ENCODE measurements around the gene ARL11.

Gene ARL11

GRCh38 chr13:49615836-49616675 is 12.3 kb upstream of the ARL11 start:
- DNase-seq, result no peak

- no peak for DNase-seq
Measured at GRCh38 chr13:49616676-49617065, 11.6 kb upstream of the ARL11 start.

DNA sequence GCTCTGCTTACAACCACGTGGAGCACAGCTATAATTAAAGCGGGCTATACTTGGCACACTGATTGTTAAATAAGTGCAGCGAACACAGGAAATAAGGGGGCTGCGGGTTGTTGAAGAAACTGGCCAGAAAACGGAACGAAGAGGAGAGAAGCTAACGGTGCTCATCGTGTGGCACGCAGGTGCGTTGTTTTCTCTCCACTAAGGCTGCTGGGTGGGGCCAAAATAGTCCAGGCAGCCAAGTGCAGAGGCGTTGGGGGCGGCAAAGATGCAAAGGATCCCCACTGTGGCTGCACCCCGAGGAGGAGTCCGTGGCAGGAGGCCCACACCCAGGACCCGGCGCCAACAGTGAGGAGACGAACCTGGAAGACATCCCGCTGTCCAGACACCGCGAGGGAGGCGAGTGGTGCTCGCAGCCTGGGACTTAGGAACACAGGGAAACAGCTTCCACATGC is 8.1 kb upstream of the ARL11 start:
- no peak for DNase-seq

DNA sequence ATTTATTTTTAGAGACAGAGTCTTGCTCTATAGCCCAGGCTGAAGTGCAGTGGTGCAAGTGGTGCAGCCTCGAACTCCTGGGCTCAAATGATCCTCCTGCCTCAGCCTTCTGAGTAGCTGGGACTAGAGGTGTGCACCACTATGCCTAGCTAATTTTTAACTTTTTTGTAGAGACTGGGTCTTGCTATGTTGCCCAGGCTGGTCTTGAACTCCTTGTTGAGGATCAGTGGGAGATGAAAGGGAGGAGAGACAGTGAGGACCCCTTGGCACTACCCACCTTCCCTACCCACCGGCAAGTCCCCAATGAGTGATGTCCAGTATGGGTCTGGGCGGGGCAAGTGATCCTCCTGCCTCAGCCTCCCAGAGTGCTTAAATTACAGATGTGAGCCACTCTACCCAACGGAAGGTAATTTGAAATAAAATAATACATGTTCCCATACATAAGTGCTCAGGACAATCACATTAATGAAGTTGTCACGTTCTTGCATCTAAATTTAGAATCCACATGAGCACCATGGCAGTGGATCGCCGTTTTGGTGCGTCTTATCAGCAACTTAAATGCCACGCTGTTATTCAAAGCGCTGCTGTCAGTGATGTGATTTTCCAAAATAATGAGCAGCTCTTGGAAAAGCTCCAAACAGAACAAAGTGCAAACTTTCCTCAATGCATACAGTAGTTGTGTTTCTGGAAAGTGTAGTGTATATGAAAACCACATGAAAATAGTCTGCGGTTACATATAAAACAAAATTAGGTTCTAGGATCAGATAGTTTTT is 5.9 kb upstream of the ARL11 start:
- no peak for DNase-seq

- no peak for DNase-seq
Measured at GRCh38 chr13:49624229-49624628, 4.1 kb upstream of the ARL11 start.

- DNase-seq, result no peak
Measured at GRCh38 chr13:49625392-49626079, 2.8 kb upstream of the ARL11 start.

DNA sequence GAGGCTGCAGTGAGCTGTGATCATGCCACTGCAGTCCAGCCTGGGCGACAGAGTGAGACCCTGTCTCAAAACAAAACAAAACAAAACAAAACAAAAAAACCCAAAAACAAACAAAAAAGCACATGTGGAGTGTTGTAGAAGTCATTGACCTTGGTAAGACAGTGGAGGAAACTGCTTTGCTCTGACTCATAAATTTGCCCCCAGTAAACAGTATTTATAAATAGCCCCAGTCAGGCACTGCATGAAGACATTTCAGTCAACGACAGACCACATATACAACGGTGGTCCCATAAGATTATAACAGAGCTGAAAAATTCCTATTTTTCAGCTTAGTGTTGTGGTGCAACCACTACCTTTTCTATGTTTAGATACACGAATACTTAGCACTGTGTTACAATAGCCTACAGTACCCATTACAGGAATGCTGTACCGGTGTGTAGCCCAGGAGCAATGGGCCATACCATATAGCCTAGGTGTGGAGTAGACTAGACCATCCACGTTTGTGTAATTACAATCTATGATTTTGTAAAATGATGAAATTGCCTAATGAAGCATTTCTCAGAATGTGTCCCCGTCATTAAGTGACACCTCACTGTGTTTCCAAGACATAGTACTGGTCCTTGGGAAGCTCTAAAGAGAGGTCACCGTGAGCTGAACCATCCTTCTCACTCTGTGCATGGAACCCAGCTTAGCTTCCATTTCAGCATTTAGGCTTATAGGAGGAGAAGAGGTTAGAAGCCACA is 1.1 kb downstream of the ARL11 start:
- no peak for DNase-seq

DNA sequence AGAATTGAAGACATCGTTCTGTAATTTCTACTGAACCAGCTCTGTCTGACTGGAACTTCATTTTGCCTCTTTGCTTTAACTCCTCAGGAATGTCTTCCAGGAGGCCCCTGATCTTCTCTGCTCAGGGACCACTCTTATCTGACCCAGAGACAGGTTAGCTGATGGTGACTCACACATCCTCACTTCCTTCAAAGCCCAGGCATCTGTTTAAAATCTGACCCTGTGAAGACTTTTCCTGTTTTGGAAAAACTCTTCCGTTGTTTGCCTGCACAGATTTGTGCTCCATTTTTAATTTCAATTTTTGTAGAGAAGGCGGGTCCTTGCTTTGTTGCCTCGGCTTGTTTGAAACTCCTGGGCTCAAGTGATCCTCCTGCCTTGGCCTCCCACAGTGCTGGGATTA is 1.6 kb downstream of the ARL11 start:
- DNase-seq, result no peak

DNA sequence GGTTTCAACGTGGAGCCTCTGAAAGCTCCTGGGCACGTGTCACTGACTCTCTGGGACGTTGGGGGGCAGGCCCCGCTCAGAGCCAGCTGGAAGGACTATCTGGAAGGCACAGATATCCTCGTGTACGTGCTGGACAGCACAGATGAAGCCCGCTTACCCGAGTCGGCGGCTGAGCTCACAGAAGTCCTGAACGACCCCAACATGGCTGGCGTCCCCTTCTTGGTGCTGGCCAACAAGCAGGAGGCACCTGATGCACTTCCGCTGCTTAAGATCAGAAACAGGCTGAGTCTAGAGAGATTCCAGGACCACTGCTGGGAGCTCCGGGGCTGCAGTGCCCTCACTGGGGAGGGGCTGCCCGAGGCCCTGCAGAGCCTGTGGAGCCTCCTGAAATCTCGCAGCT is 2.3 kb downstream of the ARL11 start:
- DNase-seq, result no peak

DNA sequence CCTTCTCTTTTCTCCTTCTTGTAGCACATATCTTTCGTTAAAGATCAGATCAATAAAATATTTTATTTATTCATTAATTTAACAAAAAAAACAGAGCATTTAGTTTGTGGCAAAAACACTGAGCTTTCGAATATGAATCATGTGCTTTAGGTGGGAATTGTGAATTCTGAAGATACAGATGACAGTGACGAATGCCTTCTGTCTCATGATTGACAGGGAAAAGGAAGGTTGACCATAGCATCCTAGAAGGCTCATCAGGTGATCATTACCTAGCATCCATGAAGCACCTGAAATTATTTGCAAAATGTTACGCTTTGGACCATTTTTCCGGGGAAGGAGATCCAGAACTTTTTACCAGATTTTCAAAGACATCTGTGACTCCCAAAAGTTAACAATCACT is 3.8 kb downstream of the ARL11 start:
- no peak for DNase-seq

- no peak for DNase-seq
Measured at GRCh38 chr13:49633710-49634109, 5.4 kb downstream of the ARL11 start.

- DNase-seq, result no peak
Measured at GRCh38 chr13:49635599-49636433, 7.5 kb downstream of the ARL11 start.

DNA sequence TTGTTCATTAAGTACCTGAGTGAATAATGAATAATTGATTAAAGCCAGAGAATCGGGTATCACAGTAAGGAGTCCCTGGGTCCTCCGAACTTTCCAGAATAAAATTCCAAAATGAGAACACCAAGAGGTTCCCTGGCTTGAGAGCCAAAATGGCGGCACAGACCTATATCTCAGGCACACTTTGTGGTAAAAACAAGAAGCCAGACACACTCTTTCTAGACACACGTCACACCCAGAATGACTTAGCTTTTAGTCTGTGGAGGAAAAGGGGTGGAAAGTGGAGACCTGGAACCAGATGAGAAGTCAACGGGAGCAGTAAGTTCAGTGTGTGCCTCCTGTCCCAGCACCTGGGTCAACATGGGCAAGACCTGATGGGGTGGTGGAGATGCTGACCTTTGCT is 8.4 kb downstream of the ARL11 start:
- DNase-seq, result no peak

DNA sequence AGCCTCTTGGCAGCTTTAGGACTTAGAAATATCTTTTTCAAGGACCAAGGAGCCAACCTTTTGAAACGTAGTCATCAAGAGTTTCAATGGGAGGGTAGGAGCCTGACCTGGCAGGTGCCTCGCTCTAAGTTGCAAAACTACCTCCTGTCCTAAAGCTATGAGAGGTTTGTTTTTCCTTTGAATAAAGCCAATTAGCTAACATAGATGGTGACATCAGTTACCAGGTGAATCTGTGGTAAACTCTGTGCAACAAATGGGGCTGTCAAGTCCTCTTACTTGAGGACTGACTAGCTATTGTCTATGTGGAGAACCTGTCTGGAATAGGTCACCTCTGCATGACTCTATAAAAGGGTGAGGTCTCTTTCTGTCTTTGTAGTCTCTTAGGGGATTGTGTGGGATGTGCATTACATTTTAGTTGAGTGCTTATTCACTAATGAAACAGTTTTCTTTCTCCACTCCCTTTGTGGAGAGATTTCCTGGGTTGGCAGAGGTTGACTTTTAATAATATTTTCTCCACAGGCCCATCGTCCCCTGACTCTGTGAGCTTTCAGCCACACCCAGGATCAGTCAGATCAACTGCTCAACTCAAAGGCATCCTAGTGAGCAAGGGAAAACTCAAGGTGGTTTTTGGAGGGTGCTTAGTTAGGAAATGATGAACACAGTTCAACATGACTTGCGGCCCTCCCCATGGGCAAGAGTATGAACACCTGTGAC is 9.9 kb downstream of the ARL11 start:
- no peak for DNase-seq

- no peak for DNase-seq
Measured at GRCh38 chr13:49638744-49639072, 10.4 kb downstream of the ARL11 start.

- DNase-seq, result no peak
Measured at GRCh38 chr13:49641801-49642291, 13.5 kb downstream of the ARL11 start.

DNA sequence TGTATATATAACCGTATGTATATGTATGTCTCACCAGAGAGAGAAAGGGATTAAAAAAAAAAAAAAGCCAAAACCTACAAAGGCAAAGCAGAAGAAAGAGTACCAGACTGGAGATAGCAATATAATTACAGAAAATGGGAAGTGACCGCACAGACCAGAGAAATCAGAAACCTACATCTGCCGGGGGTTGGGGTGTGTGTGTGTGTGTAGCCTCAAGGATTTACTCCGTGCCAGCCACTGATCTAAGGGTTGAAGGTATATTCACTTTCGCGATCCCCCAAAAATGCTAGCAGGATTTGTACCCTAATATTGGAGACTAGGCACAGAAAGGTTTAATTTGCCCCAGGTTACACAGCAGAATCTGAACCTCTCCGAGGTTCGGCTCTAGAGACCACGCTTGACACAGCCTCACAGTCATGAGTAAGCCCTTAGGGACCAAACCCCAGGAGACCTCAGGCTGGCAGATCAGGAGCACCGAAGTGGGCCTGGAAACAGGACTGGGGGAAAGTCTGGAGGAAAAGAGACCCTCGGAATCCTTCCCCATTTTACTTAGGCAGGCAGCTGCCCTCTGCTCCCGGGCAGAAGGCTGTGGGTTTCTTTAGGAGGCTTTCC is 14.8 kb downstream of the ARL11 start:
- no peak for DNase-seq

GRCh38 chr13:49645451-49645850 is 17.1 kb downstream of the ARL11 start:
- no peak for DNase-seq

DNA sequence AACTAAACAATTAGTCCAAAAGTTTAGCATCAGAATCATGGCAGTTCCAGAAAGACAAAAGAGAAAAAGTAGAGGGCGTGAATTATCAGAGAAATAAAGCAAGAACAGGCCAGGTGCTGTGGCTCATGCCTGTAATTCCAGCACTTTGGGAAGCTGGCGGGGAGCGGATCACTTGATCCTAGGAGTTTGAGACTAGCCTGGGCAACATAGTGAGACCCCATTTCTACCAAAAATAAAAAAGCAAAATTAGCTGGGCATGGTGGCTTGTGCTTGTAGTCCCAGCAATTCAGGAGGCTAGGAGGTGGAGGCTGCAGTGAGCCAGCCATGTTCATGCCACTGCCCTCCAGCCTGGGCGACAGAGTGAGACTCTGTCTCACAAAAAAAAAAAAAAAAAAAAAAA is 18.4 kb downstream of the ARL11 start:
- DNase-seq, result no peak

- no peak for DNase-seq
Measured at GRCh38 chr13:49649244-49649962, 21.1 kb downstream of the ARL11 start.

Measured in stimulated activated CD4-positive, alpha-beta T cell treated with anti-CD3 and anti-CD28 coated beads, Interleukin-2, amount 100 ng/mL, for 48 hours (primary cell).